Inflammatory macrophage treated with lipopolysaccharide for 4 hours (primary cell): Measurements from ENCODE around the gene FHIP2A.

ENCODE experiments used
- DNase-seq: peaks from one replicate; pipeline ENCODE4 v3.0.0-alpha.2; 2020

FHIP2A gene

DNA sequence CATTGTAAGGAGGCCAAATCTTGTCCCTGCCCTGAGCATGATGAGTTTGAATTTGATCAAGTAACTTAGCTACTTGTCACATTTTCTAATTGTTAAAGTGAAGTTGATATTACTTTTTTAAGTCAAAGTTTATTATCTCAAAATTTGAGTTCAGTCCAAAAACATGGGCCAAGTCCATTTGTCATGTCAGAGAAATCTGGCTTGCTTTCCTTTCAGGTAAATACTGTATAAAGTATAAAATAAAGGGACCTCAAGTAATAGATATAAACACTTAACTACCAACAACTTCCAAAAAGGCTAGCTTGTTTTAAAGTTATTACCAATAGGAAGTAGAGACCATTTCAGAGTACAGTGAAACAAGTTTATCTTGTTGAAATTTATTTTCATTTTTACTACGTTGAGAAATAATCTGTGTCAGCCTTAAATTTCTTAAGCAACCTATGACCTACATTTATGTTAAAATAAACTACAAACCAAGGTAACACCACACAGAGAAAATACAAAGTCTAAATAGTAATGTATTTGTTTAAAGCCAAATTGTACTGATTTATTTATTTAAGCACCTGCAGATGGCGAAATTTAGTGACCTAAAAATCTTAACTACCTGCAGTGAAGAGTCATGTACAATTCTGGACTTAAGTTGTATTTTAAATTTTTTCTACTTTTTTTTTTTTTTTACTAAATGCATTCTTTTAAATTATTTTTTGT lies 36.5 kb downstream of the FHIP2A start:
- no peak for DNase-seq

DNA sequence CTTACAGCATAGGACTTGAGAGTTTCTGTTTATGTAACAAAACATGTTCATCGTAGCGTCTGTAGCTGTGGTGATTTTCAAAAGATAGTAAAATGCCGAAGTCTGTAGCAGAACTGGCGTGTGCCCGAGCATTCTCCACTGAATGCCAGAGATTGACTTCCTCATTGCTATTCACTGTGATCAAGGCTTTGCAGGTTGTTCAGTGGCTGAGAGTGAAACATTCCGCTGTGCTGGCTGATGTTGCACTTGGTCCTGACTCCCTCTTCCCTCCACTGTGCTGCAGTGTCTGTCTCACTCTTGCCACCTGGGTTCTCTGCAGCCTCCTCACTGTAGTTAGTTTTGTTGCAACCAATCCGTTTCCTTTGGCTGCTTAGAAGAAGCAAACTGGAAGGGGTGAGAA lies 37.6 kb downstream of the FHIP2A start:
- DNase-seq, result no peak

DNA sequence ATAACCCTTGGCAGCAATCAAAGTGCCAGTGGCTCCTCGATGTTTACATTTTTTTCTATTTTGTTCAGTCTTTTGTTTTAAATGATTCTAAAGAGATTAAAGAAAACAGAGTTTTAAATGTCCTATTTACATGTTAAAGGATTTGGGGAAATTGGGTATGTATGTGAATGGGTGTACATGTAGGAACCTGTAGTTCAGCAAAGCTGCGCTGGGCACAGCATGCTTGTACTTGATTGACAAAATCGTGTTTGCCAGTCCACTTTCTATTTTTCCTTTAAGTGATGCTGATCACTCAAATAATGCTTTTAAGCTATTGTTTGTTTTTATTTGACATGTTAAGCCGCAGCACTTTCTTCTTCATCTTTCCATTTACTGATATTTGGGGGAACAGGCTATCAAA lies 40.9 kb downstream of the FHIP2A start:
- no peak for DNase-seq

DNA sequence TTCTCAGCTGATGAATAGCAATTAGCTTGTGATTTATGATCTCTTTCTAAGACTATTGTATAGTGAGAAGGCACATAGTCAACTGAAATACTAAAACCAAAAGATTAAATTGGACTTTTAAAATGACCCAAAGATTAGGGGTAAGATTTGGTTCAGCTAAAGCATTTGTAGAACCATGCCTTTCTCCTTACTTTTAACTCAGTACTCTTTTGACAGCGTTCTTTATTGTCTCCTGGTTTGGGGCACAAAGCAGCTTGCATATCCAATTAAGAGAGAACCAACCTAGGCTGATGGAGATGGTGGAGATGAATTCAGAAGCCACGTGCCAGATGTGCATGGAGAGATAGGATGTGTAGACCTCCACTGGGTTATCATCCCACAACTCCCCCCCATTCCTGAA lies 45.8 kb downstream of the FHIP2A start:
- no peak for DNase-seq

DNA sequence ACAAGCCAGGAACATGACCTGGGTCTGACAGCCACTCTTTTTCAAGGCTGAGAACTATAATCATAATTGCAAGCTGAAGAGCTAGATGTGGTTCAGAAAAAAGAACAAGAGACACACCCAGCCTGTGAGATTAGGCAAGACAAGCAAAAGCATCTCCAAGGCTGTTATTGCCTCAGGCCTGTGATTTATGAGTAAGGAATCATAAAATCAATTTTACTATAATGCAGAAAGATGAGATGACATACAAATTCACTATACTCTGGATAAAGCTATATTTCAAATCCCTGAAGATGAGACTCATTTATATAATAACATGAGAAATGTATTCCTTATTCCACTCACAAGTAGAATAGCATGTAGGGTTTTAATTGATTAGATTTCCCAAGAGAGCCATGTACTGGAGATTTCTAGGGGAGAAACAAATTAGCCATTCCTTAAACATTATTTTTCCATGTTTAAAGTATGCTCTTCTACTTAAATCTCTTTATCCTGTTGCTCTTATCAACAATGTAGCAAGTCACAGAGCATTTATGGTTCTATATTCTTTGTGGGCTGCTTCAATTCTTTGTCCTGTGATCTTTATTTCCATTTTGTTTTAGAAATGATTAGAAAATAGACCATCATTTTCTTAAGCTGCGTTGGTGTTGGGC lies 47.4 kb downstream of the FHIP2A start:
- DNase-seq, result no peak

DNA sequence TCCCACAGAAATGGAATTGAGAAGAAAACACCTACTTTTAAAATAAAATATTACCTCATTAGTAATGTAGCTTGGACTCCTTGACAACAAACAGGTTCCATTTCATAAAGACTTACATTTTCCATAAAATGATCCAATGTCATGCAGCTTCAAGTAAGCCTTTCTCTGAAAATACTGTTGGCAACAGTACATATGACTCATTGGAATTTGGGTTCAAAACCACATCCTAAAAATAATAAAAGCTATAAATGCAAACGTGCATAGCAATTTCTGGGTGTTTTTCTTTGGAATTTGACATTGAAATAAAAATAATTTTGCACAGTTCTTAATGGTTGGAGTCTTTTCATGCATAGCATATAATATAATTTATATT lies 47.9 kb downstream of the FHIP2A start:
- no peak for DNase-seq

DNA sequence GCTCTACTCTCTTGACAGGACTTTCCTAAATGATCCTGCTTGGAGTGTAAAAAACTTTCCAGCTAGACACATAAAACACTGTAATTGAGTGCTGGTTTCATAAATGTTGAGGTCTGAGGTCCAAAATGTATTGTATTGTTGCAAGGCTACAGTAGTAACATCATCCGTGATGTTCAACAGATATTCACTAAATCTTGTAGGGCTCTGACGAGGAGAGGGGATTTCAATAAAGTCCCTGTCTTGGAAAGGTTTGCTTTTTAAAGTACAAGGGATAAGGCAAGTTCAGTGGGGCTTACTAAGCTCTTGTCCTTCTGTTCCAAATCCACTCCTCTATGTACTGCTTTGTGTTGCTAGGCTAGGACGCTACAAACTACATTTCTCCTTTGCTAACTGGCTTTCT lies 48.9 kb downstream of the FHIP2A start:
- DNase-seq, result no peak

DNA sequence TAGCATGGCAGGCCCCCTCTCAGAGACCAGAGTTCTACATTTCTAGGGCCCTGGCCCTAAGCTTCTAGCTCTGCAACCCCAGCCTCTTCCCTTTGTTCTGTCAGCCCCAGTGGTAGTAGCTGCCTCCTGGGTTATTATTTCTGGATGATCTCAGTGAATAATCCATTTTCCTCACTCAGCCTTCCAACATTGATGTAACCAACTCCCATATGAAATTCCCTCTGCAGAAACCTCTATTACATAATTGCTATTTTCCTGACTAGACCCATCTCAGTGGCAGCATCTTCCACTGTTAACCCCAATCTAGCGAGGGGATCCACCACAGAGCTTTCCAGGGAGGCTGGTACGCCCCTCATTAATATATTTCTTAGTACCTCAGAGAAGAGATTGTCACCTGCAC lies 49.8 kb downstream of the FHIP2A start:
- no peak for DNase-seq
